GM12878 (cell line): ENCODE measurements around the gene CLC. TPM values are rescaled to one million over a fixed set of nuclear protein-coding genes. Genes with fewer than 3 reads are reported as not detected.
A peak's percentile ranks its signal among the peaks of the same experiment; 100 is the strongest.

Source experiments
- ATAC-seq: fragments of 200-7000 bp; cut with Tn5 transposase; 3 replicates; pipeline ENCODE4 v1.9.1; 2020; ENCODE audit warnings: mild to moderate bottlenecking, moderate library complexity
- Bru-seq: library from RNA; stranded (reverse); fragments of 400-500 nt; gene quantifications from one replicate; lab custom pipeline; 2021; lab: Mats Ljungman, UMichigan
- BruChase-seq, 2 experiments: library from RNA; stranded (reverse); fragments of 400-500 nt; gene quantifications; one replicate each; lab custom pipeline; 2021; lab: Mats Ljungman, UMichigan
- BruUV-seq: library from RNA; stranded (reverse); fragments of 400-500 nt; replicated peaks from 2 replicates; lab custom pipeline; 2021; lab: Mats Ljungman, UMichigan
- CTCF ChIA-PET: fragments of 300-600 bp; sonication (Branson Sonifier 250); formaldehyde crosslinking; extraction: SDS; loops from one replicate; lab custom pipeline; 2021; ENCODE audit warnings: inconsistent platforms; lab: Yijun Ruan, JAX
- POLR2A ChIA-PET: fragments of 350-600 bp; formaldehyde crosslinking; extraction: SDS; loops from one replicate; lab custom pipeline; 2021; ENCODE audit warnings: inconsistent platforms; lab: Charles Lee
- RAD21 ChIA-PET: fragments of 300-600 bp; sonication (Branson Sonifier 250); formaldehyde crosslinking; loops from one replicate; lab custom pipeline; 2023; ENCODE audit warnings: antibody characterized with exemption; ENCODE audit not compliant: unreplicated experiment; lab: Charles Lee
- SMC1A ChIA-PET: fragments of 300-600 bp; sonication (Branson Sonifier 250); formaldehyde crosslinking; loops from one replicate; lab custom pipeline; 2023; ENCODE audit not compliant: unreplicated experiment, uncharacterized antibody; lab: Charles Lee
- DNase-seq: peaks from one replicate; pipeline ENCODE4 v3.0.0-alpha.2; 2011; ENCODE audit warnings: low read depth, low spot score
- FAIRE-seq: peaks from 3 replicates; lab custom pipeline; 2011; peaks lifted over from hg19 to GRCh38; lab: Jason Lieb, UNC
- H2AFZ ChIP-seq: 2 replicates; pipeline ENCODE4 v1.6.0; 2011; ENCODE audit warnings: low read depth, low read length, control low read depth; ENCODE audit not compliant: control insufficient read depth
- H3K27ac ChIP-seq: 2 replicates; pipeline ENCODE4 v1.5.1; 2011; ENCODE audit warnings: control low read depth; ENCODE audit not compliant: control insufficient read depth, insufficient read depth
- H3K27me3 ChIP-seq, 2 experiments: replicated peaks in 1 of 2; 2 replicates each; pipeline versions ENCODE4 v1.6.0 to v1.6.1; 2011; ENCODE audit warnings: low read length in 1 of 2; ENCODE audit not compliant: control insufficient read depth in 2 of 2, insufficient read depth in 2 of 2
- H3K36me3 ChIP-seq, 2 experiments: 2 replicates each; pipeline ENCODE4 v1.5.1; 2011; ENCODE audit warnings: low read length in 1 of 2; ENCODE audit not compliant: control insufficient read depth in 2 of 2, insufficient read depth in 2 of 2
- H3K4me1 ChIP-seq: 2 replicates; pipeline ENCODE4 v1.6.1; 2011; ENCODE audit warnings: mild to moderate bottlenecking, low read length, moderate library complexity, mixed read lengths; ENCODE audit not compliant: control insufficient read depth, insufficient read depth
- H3K4me2 ChIP-seq: 2 replicates; pipeline ENCODE4 v1.6.0; 2011; ENCODE audit warnings: control low read depth; ENCODE audit not compliant: control insufficient read depth, insufficient read depth
- H3K4me3 ChIP-seq: fragments of 200-600 bp; sonication (generic); 2 replicates; pipeline ENCODE4 v1.5.1; 2016
- H3K79me2 ChIP-seq: 2 replicates; pipeline ENCODE4 v1.6.0; 2011; ENCODE audit warnings: low read length; ENCODE audit not compliant: control insufficient read depth, insufficient read depth
- H3K9ac ChIP-seq: 2 replicates; pipeline ENCODE4 v1.8.0; 2011; ENCODE audit warnings: low read length, control low read depth, mixed read lengths; ENCODE audit not compliant: control insufficient read depth, insufficient read depth
- H3K9me3 ChIP-seq: replicated peaks from 3 replicates; pipeline ENCODE4 v1.5.1; 2011; ENCODE audit warnings: mild to moderate bottlenecking, low read length; ENCODE audit not compliant: control insufficient read depth, insufficient read depth
- H4K20me1 ChIP-seq: 2 replicates; pipeline ENCODE4 v1.6.0; 2011; ENCODE audit not compliant: control insufficient read depth, insufficient read depth
- BCL11A ChIP-seq: IDR thresholded peaks from 2 replicates; pipeline ENCODE4 v1.6.1; 2011; ENCODE audit warnings: low read depth, low read length
- CREB1 ChIP-seq: IDR thresholded peaks from 2 replicates; pipeline ENCODE4 v1.6.1; 2012; ENCODE audit warnings: low read depth, mild to moderate bottlenecking, inconsistent platforms
- ESRRA ChIP-seq: IDR thresholded peaks from 2 replicates; pipeline ENCODE4 v1.6.1; 2012; ENCODE audit warnings: mild to moderate bottlenecking, low read length, improper control_type of control experiment
- MTA2 ChIP-seq: fragments of 450-650 bp; IDR thresholded peaks from 2 replicates; pipeline ENCODE4 v1.6.1; 2016; ENCODE audit warnings: low read depth, mild to moderate bottlenecking, moderate library complexity
- MTA3 ChIP-seq: IDR thresholded peaks from 2 replicates; pipeline ENCODE4 v1.6.1; 2012; ENCODE audit warnings: low read length, inconsistent platforms, borderline replicate concordance
- SPI1 ChIP-seq: IDR thresholded peaks from 2 replicates; pipeline ENCODE4 v1.6.1; 2011; ENCODE audit warnings: low read depth, mild to moderate bottlenecking, low read length, moderate library complexity, borderline replicate concordance; ENCODE audit not compliant: insufficient read depth
- TAF1 ChIP-seq: IDR thresholded peaks from 2 replicates; pipeline ENCODE4 v1.6.1; 2011; ENCODE audit warnings: mild to moderate bottlenecking, low read depth, low read length, borderline replicate concordance
- ZNF217 ChIP-seq: fragments of 450-650 bp; IDR thresholded peaks from 2 replicates; pipeline ENCODE4 v1.6.1; 2017; ENCODE audit warnings: antibody characterized with exemption, mild to moderate bottlenecking
- WGBS: methylation state at CpG from one replicate; pipeline ENCODE4 v1.1.6; 2016; ENCODE audit warnings: low lambda C conversion rate; ENCODE audit not compliant: insufficient replicate concordance, insufficient coverage; ENCODE audit errors: missing lambda C conversion rate; 5-methylcytosine and 5-hydroxymethylcytosine counted together
- in situ Hi-C: fragments of 300-500 bp; cut with MboI; formaldehyde crosslinking; loops from 9 replicates; pipeline ENCODE4 v1.14.3; 2018; ENCODE audit warnings: mixed read lengths
- intact Hi-C: fragments of 100-400 bp; cut with micrococcal nuclease; formaldehyde crosslinking; loops from one replicate; pipeline ENCODE4 v1.14.2; 2022; ENCODE audit not compliant: unreplicated experiment
- long read RNA-seq, 2 experiments: library from polyadenylated mRNA; unstranded; transcript quantifications; one replicate each; pipeline ENCODE4 v2.0.0, GENCODE V29; 2019 to 2020
- polyA minus RNA-seq, 3 experiments: library from RNA; depleted of rRNA, polyadenylated mRNA; stranded (reverse); fragments of >200 nt; gene quantifications; 2 replicates each; pipeline ENCODE4 v1.2.3, GENCODE V29; 2011
- polyA plus RNA-seq, 11 experiments: library from polyadenylated mRNA; depleted of rRNA in 4 of 11; unstranded in 6 of 11; stranded (reverse) in 5 of 11; fragments of >200 nt; fragmentation: Nextera tagmentation in 4 of 11; fragmentation: Illumina TruSeq in 1 of 11; extraction: Ambion mirVana in 4 of 11; extraction: Trizol in 1 of 11; gene quantifications; 1 replicate in 1 of 11; 2 replicates in 10 of 11; pipeline versions ENCODE4 v1.2.1 to v1.2.3, GENCODE V29; 2011 to 2016; ENCODE audit warnings: inconsistent platforms in 2 of 11, missing spikeins in 2 of 11, low read depth in 1 of 11
- total RNA-seq, 4 experiments: library from RNA; depleted of rRNA in 3 of 4; stranded (reverse); fragments of >200 nt in 3 of 4; fragmentation: Illumina TruSeq in 1 of 4; extraction: Trizol in 1 of 4; gene quantifications; 2 replicates each; pipeline versions ENCODE4 v1.2.1 to v1.2.3, GENCODE V29; 2013 to 2021
- TF ChIP-seq, protein P1 (sequence below): fragments of 450-650 bp; IDR thresholded peaks from 2 replicates; pipeline ENCODE4 v1.6.1; 2017; ENCODE audit warnings: mild to moderate bottlenecking, moderate library complexity

The CLC gene
- total RNA-seq (2013; cell fraction: nucleolus; rRNA removed), result not detected in 2 replicates
- not detected in 2 replicates for total RNA-seq (2014; rRNA removed)
- total RNA-seq (2014; rRNA removed; fragmentation: Illumina TruSeq; extraction: Trizol), result 0.27 TPM in 1 of 2 replicates, not detected in the other
- 0.36 TPM in 1 of 2 replicates, not detected in the other for total RNA-seq (2021)
- polyA plus RNA-seq (2011; ENCODE audit: low read depth), result 4.4 TPM
- 0.31 TPM in 1 of 2 replicates, not detected in the other for polyA plus RNA-seq (2011; rRNA removed)
- 0.27 and 0.55 TPM in 2 replicates for polyA plus RNA-seq (2011; cell fraction: cytosol; rRNA removed)
- 0.22 TPM in 1 of 2 replicates, not detected in the other for polyA plus RNA-seq (2011; cell fraction: nucleus; rRNA removed)
- 1.8 and 2.9 TPM in 2 replicates for polyA plus RNA-seq (2012)
- 0.35 TPM in 1 of 2 replicates, not detected in the other for polyA plus RNA-seq (2014; fragmentation: Illumina TruSeq; extraction: Trizol)
- polyA plus RNA-seq (2014; fragmentation: Nextera tagmentation; extraction: Ambion mirVana), result under 1 TPM; 0.18 to 0.21 TPM
- 0.29 TPM in 1 of 2 replicates, not detected in the other for polyA plus RNA-seq (2014; rRNA removed)
- not detected for polyA plus RNA-seq (2016; fragmentation: Nextera tagmentation; extraction: Ambion mirVana)
- polyA minus RNA-seq (2011; rRNA and poly(A)+ RNA removed), result not detected in 2 replicates
- not detected in 2 replicates for polyA minus RNA-seq (2011; cell fraction: cytosol; rRNA and poly(A)+ RNA removed)
- polyA minus RNA-seq (2011; cell fraction: nucleus; rRNA and poly(A)+ RNA removed), result not detected in 2 replicates
- percentile 10 among the genes with signal in this experiment for Bru-seq, nascent RNA
- BruChase-seq, experiment 1, labeled RNA remaining after a 6-hour chase, result percentile 14 among the genes with signal in this experiment
- percentile 18 among the genes with signal in this experiment for BruChase-seq, experiment 2, labeled RNA remaining after a 2-hour chase
- long read RNA-seq, experiment 1, result 0 reads
- long read RNA-seq, experiment 2, result 0 reads

GRCh38 chr19:39737891-39738290 lies at the start of gene CLC:
Gene CLC (minus strand): TSS chr19:39738029. CDS start chr19:39737952, 77 bp downstream.
- POLR2A ChIA-PET, result no interaction called here
- Histone ChIP-seq H3K9ac (no peak within 1 kb of the TSS), H3K4me1 (peaks cover 14% of the 10 kb centered on the region), H3K36me3 (no peaks in the 10 kb centered on the region), H3K79me2 (no peaks in the 10 kb centered on the region), H3K27ac (no peak within 1 kb of the TSS), H2AFZ (no peak within 1 kb of the TSS; the same call in 1 of the 2 replicates), H3K9me3 (no peaks in the 10 kb centered on the region; the same call in 2 of the 3 replicates), H4K20me1 (no peaks in the 10 kb centered on the region), H3K27me3 (no peaks in the 10 kb centered on the region), H3K4me2 (no peak within 1 kb of the TSS), H3K4me3 (no peak within 1 kb of the TSS)
- ATAC-seq, result no peak
- TF ChIP-seq MTA3, result no peak
- no peak for TF ChIP-seq SPI1
- no peak for TF ChIP-seq BCL11A
- TF ChIP-seq MTA2, result no peak
- TF ChIP-seq ZNF217, result no peak
- TF ChIP-seq CREB1, result no peak
- TF ChIP-seq ESRRA, result no peak
- no peak for TF ChIP-seq TAF1
- TF ChIP-seq, protein P1, sequence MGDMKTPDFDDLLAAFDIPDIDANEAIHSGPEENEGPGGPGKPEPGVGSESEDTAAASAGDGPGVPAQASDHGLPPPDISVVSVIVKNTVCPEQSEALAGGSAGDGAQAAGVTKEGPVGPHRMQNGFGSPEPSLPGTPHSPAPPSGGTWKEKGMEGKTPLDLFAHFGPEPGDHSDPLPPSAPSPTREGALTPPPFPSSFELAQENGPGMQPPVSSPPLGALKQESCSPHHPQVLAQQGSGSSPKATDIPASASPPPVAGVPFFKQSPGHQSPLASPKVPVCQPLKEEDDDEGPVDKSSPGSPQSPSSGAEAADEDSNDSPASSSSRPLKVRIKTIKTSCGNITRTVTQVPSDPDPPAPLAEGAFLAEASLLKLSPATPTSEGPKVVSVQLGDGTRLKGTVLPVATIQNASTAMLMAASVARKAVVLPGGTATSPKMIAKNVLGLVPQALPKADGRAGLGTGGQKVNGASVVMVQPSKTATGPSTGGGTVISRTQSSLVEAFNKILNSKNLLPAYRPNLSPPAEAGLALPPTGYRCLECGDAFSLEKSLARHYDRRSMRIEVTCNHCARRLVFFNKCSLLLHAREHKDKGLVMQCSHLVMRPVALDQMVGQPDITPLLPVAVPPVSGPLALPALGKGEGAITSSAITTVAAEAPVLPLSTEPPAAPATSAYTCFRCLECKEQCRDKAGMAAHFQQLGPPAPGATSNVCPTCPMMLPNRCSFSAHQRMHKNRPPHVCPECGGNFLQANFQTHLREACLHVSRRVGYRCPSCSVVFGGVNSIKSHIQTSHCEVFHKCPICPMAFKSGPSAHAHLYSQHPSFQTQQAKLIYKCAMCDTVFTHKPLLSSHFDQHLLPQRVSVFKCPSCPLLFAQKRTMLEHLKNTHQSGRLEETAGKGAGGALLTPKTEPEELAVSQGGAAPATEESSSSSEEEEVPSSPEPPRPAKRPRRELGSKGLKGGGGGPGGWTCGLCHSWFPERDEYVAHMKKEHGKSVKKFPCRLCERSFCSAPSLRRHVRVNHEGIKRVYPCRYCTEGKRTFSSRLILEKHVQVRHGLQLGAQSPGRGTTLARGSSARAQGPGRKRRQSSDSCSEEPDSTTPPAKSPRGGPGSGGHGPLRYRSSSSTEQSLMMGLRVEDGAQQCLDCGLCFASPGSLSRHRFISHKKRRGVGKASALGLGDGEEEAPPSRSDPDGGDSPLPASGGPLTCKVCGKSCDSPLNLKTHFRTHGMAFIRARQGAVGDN, result no peak
- intact Hi-C loops, result no loop called here
- no peak for DNase-seq
- 35% methylated on average over 3 of the region's 3 CpGs for WGBS
- in situ Hi-C loops, result no loop called here
- SMC1A ChIA-PET, result no interaction called here
- CTCF ChIA-PET, result no interaction called here
- no TSS peak for BruUV-seq
- RAD21 ChIA-PET, result no interaction called here
- FAIRE-seq, result no peak
